H1 (cell line): ENCODE results near the gene MIER1. TPM values are rescaled to one million over a fixed set of nuclear protein-coding genes. Genes with fewer than 3 reads are reported as not detected.

Experiments used
- CTCF ChIA-PET: fragments of 300-600 bp; sonication (Branson Sonifier 250); formaldehyde crosslinking; loops from one replicate; lab custom pipeline; 2021; ENCODE audit not compliant: partially characterized antibody; lab: Charles Lee
- POLR2A ChIA-PET: fragments of 300-600 bp; sonication (Branson Sonifier 250); formaldehyde crosslinking; loops from one replicate; lab custom pipeline; 2021; ENCODE audit warnings: inconsistent platforms; ENCODE audit not compliant: partially characterized antibody; lab: Charles Lee
- DNase-seq, 2 experiments: peaks; one replicate each; pipeline versions ENCODE4 v3.0.0 to v3.0.0-alpha.2; 2010 to 2022; ENCODE audit warnings: low spot score in 2 of 2, low read depth in 1 of 2, mixed read lengths in 1 of 2
- FAIRE-seq: peaks from 2 replicates; lab custom pipeline; 2011; peaks lifted over from hg19 to GRCh38; lab: Jason Lieb, UNC
- H2AFZ ChIP-seq: 2 replicates; pipeline ENCODE4 v1.8.1; 2012; ENCODE audit warnings: low read length, inconsistent platforms
- H2AK5ac ChIP-seq: 2 replicates; pipeline ENCODE4 v1.6.1; 2013; ENCODE audit warnings: low read depth, low read length
- H2BK120ac ChIP-seq: replicated peaks from 2 replicates; pipeline ENCODE3; 2013; ENCODE audit warnings: low read depth, low read length, inconsistent platforms
- H2BK12ac ChIP-seq: 2 replicates; pipeline ENCODE4 v1.6.1; 2013; ENCODE audit warnings: low read depth, low read length
- H2BK15ac ChIP-seq: 2 replicates; pipeline ENCODE4 v1.6.1; 2013; ENCODE audit warnings: low read length
- H2BK20ac ChIP-seq: 2 replicates; pipeline ENCODE4 v1.6.1; 2013; ENCODE audit warnings: low read length
- H2BK5ac ChIP-seq: 2 replicates; pipeline ENCODE4 v1.6.1; 2013; ENCODE audit warnings: low read depth, low read length
- H3K14ac ChIP-seq: 2 replicates; pipeline ENCODE4 v1.6.1; 2013; ENCODE audit warnings: inconsistent platforms; ENCODE audit not compliant: insufficient read length
- H3K18ac ChIP-seq: 2 replicates; pipeline ENCODE4 v1.6.1; 2013; ENCODE audit warnings: low read length; ENCODE audit errors: extremely low read depth
- H3K23ac ChIP-seq: 2 replicates; pipeline ENCODE4 v1.6.1; 2013; ENCODE audit warnings: inconsistent platforms; ENCODE audit not compliant: insufficient read length
- H3K23me2 ChIP-seq: 2 replicates; pipeline ENCODE4 v1.6.1; 2013; ENCODE audit warnings: low read depth, low read length
- H3K27ac ChIP-seq: 2 replicates; pipeline ENCODE4 v1.6.1; 2011; ENCODE audit warnings: low read depth, low read length, inconsistent platforms
- H3K27me3 ChIP-seq, 4 experiments: replicated peaks in 1 of 4; 1 replicate in 1 of 4; 2 replicates in 3 of 4; pipeline versions ENCODE4 v1.6.1 to v1.8.1; 2011 to 2013; ENCODE audit warnings: low read length in 3 of 4, mild to moderate bottlenecking in 3 of 4, inconsistent platforms in 2 of 4, mixed read lengths in 2 of 4, moderate library complexity in 1 of 4; ENCODE audit not compliant: control insufficient read depth in 3 of 4, insufficient read depth in 3 of 4; ENCODE audit errors: extremely low read depth in 1 of 4
- H3K36me3 ChIP-seq, 4 experiments: 2 replicates each; pipeline versions ENCODE4 v1.6.1 to v1.8.1; 2011 to 2013; ENCODE audit warnings: mild to moderate bottlenecking in 4 of 4, low read length in 3 of 4, moderate library complexity in 2 of 4, control low read depth in 1 of 4, inconsistent platforms in 1 of 4; ENCODE audit not compliant: insufficient read depth in 4 of 4, control insufficient read depth in 2 of 4
- H3K4ac ChIP-seq: replicated peaks from 2 replicates; pipeline ENCODE3; 2013; ENCODE audit warnings: low read length, low read depth, mixed read lengths, inconsistent platforms; ENCODE audit not compliant: insufficient read length
- H3K4me1 ChIP-seq, 4 experiments: replicated peaks in 1 of 4; 1 replicate in 1 of 4; 2 replicates in 3 of 4; pipeline versions ENCODE4 v1.6.1 to v1.8.1; 2011 to 2013; ENCODE audit warnings: low read length in 3 of 4, inconsistent platforms in 2 of 4, mixed read lengths in 1 of 4; ENCODE audit not compliant: insufficient read depth in 4 of 4, control insufficient read depth in 3 of 4
- H3K4me2 ChIP-seq, 2 experiments: 2 replicates each; pipeline versions ENCODE4 v1.6.1 to v1.8.1; 2011 to 2013; ENCODE audit warnings: low read depth in 2 of 2, low read length in 2 of 2, control low read depth in 1 of 2, inconsistent platforms in 1 of 2, mild to moderate bottlenecking in 1 of 2; ENCODE audit not compliant: insufficient read depth in 1 of 2
- H3K4me3 ChIP-seq, 4 experiments: fragments of 200-600, 300-600 bp in 1 of 4; sonication (generic), shearing (Covaris generic), sonication (Bioruptor Twin) in 1 of 4; 2 replicates each; pipeline versions ENCODE4 v1.5.1 to v1.8.1; 2011 to 2016; ENCODE audit warnings: low read length in 4 of 4, low read depth in 3 of 4, control low read depth in 2 of 4, inconsistent platforms in 2 of 4, mild to moderate bottlenecking in 2 of 4, mixed read lengths in 1 of 4, moderate library complexity in 1 of 4; ENCODE audit not compliant: insufficient read depth in 2 of 4; ENCODE audit errors: extremely low read depth in 1 of 4
- H3K56ac ChIP-seq: replicated peaks from 2 replicates; pipeline ENCODE3; 2013; ENCODE audit warnings: low read depth, mild to moderate bottlenecking, mixed read lengths, low read length, inconsistent platforms; ENCODE audit not compliant: insufficient read length
- H3K79me1 ChIP-seq: 2 replicates; pipeline ENCODE4 v1.6.1; 2013; ENCODE audit warnings: low read depth, low read length, control low read depth
- H3K79me2 ChIP-seq, 2 experiments: 2 replicates each; pipeline versions ENCODE4 v1.6.1 to v1.8.1; 2012 to 2013; ENCODE audit warnings: low read length in 2 of 2, mild to moderate bottlenecking in 2 of 2, inconsistent platforms in 1 of 2; ENCODE audit not compliant: insufficient read depth in 2 of 2, control insufficient read depth in 1 of 2
- H3K9ac ChIP-seq, 4 experiments: replicated peaks in 1 of 4; 1 replicate in 1 of 4; 2 replicates in 3 of 4; pipeline versions ENCODE4 v1.6.1 to v1.8.1; 2011 to 2013; ENCODE audit warnings: low read depth in 3 of 4, low read length in 3 of 4, control low read depth in 2 of 4, mild to moderate bottlenecking in 2 of 4, moderate library complexity in 2 of 4, inconsistent platforms in 1 of 4; ENCODE audit errors: extremely low read depth in 1 of 4
- H3K9me3 ChIP-seq, 2 experiments: 2 replicates each; pipeline versions ENCODE4 v1.6.1 to v1.8.1; 2012 to 2013; ENCODE audit warnings: mild to moderate bottlenecking in 2 of 2, moderate library complexity in 2 of 2, control low read depth in 1 of 2, inconsistent platforms in 1 of 2, low read depth in 1 of 2, low read length in 1 of 2, mixed read lengths in 1 of 2; ENCODE audit not compliant: insufficient read depth in 2 of 2
- H4K20me1 ChIP-seq, 2 experiments: replicated peaks in 1 of 2; 2 replicates each; pipeline versions ENCODE3 to v1.8.1; 2011 to 2013; ENCODE audit warnings: inconsistent platforms in 2 of 2, low read length in 2 of 2, mild to moderate bottlenecking in 1 of 2; ENCODE audit not compliant: insufficient read depth in 2 of 2, control insufficient read depth in 1 of 2
- H4K5ac ChIP-seq: 2 replicates; pipeline ENCODE4 v1.6.1; 2013; ENCODE audit warnings: low read length, low read depth, mixed read lengths, inconsistent platforms; ENCODE audit not compliant: insufficient read length
- H4K8ac ChIP-seq: 2 replicates; pipeline ENCODE4 v1.8.0; 2013; ENCODE audit warnings: mild to moderate bottlenecking, moderate library complexity, low read length, inconsistent platforms; ENCODE audit not compliant: insufficient read depth; ENCODE audit errors: extremely low read depth
- H4K91ac ChIP-seq: replicated peaks from 2 replicates; pipeline ENCODE3; 2013; ENCODE audit warnings: low read length, mixed read lengths, inconsistent platforms; ENCODE audit not compliant: insufficient read length
- CBX5 ChIP-seq: fragments of 300-800, 300-1000 bp; sonication (generic); IDR thresholded peaks from 2 replicates; pipeline ENCODE4 v1.7.1; 2016; ENCODE audit warnings: antibody characterized with exemption, low read length, low read depth
- CTBP2 ChIP-seq: IDR thresholded peaks from 2 replicates; pipeline ENCODE4 v1.7.0; 2011; ENCODE audit warnings: borderline replicate concordance, mild to moderate bottlenecking, moderate library complexity, mixed read lengths, low read length; ENCODE audit not compliant: insufficient read depth, insufficient read length
- GTF2F1 ChIP-seq: IDR thresholded peaks from 2 replicates; pipeline ENCODE4 v1.6.1; 2012; ENCODE audit warnings: low read depth, low read length, improper control_type of control experiment, borderline replicate concordance
- KDM1A ChIP-seq: fragments of 200-600, 300-600 bp; sonication (generic); IDR thresholded peaks from 2 replicates; pipeline ENCODE4 v1.7.1; 2016; ENCODE audit warnings: mild to moderate bottlenecking, low read length, borderline replicate concordance
- PHF8 ChIP-seq: fragments of 200-600 bp; sonication (generic); conservative IDR thresholded peaks from 2 replicates; pipeline ENCODE4 v1.7.1; 2012; ENCODE audit warnings: low read depth, mild to moderate bottlenecking, inconsistent platforms, low read length, moderate library complexity
- RXRA ChIP-seq: IDR thresholded peaks from 2 replicates; pipeline ENCODE4 v1.6.1; 2011; ENCODE audit warnings: low read depth, mild to moderate bottlenecking, low read length, moderate library complexity; ENCODE audit not compliant: insufficient read depth
- SIRT6 ChIP-seq: IDR thresholded peaks from one replicate; pipeline ENCODE4 v1.7.1; 2012; ENCODE audit warnings: low read length, inconsistent platforms
- SUZ12 ChIP-seq: fragments of 200-600 bp; sonication (generic); IDR thresholded peaks from 2 replicates; pipeline ENCODE4 v1.6.1; 2012; ENCODE audit warnings: mild to moderate bottlenecking, inconsistent platforms, low read length, moderate library complexity, mixed read lengths
- TAF7 ChIP-seq: optimal IDR thresholded peaks from 2 replicates; pipeline ENCODE3; 2011; ENCODE audit warnings: low read depth, mild to moderate bottlenecking, inconsistent platforms, low read length, moderate library complexity, borderline replicate concordance
- TBP ChIP-seq: IDR thresholded peaks from 2 replicates; pipeline ENCODE4 v1.6.1; 2011; ENCODE audit warnings: low read depth, low read length, improper control_type of control experiment
- WGBS, 2 experiments: shearing (Covaris generic) in 1 of 2; methylation state at CpG; one replicate each; pipeline versions ENCODE4 v1.1.6 to v1.1.7; 2013 to 2015; ENCODE audit warnings: low lambda C conversion rate in 2 of 2, mixed read lengths in 2 of 2, inconsistent platforms in 1 of 2, low coverage in 1 of 2, missing lambda C conversion rate in 1 of 2; ENCODE audit not compliant: insufficient replicate concordance in 2 of 2, insufficient coverage in 1 of 2, insufficient read length in 1 of 2; ENCODE audit errors: extremely low coverage in 1 of 2, missing lambda C conversion rate in 1 of 2; 5-methylcytosine and 5-hydroxymethylcytosine counted together
- polyA plus RNA-seq, 7 experiments: library from polyadenylated mRNA; depleted of rRNA in 3 of 7; stranded (reverse) in 5 of 7; unstranded in 2 of 7; fragments of >200 nt in 5 of 7; fragments of 200-250 nt in 2 of 7; gene quantifications; 1 replicate in 5 of 7; 2 replicates in 1 of 7; 4 replicates in 1 of 7; pipeline versions ENCODE4 v1.2.1 to v1.2.3, GENCODE V29; 2011 to 2013; ENCODE audit warnings: missing spikeins in 2 of 7, mixed read lengths in 2 of 7
- total RNA-seq: library from RNA; stranded (reverse); fragmentation: NEBNext Ultra II Directional; extraction: Animal tissue kit (Norgen Biotek cat#: 25700); gene quantifications from 2 replicates; pipeline ENCODE4 v1.2.1, GENCODE V29; 2021
- TF ChIP-seq, protein P1 (sequence below): IDR thresholded peaks from 2 replicates; pipeline ENCODE4 v1.6.1; 2011; ENCODE audit warnings: low read length, improper control_type of control experiment

Gene MIER1
- total and polyA plus RNA-seq, 2 of the 8 experiments (the other 6 are each of a cell fraction or from before 2014, with no cell fraction given): 5.2 to 33.5 TPM

DNA sequence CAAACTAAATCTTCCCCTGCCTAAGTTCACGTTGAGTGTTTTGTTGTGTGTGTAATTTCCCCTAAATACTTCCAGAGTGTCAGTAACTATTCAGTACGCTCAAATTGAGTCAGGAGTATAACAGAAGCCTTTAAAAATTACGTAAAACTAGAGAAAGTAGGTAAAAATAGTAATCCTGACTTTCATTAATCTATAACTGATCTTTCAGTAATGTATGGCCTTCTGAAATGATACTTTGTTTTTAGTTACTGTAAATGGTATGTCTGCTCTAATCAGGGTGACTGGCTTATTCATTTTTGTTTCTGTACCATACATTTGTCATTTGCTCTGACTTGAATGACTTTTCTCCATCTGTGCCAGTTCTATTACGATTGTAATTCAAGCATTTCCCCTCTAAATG lies 29.4 kb downstream of the MIER1 start:
- Histone ChIP-seq H2BK20ac (no peak overlapping the region), H3K27me3 (no peaks in the 10 kb centered on the region), H3K4me2 (no peak overlapping the region), H2BK15ac (no peak overlapping the region), H3K9ac (no peak overlapping the region), H3K9me3 (no peaks in the 10 kb centered on the region), H4K5ac (no peak overlapping the region), H3K27ac (no peak overlapping the region), H3K4me3 (no peak overlapping the region), H3K14ac (no peak overlapping the region), H3K4me1 (no peaks in the 10 kb centered on the region), H4K20me1 (peaks cover 3 to 10% of the 10 kb centered on the region in 2 experiments), H3K4ac (no peak overlapping the region), H2AFZ (no peak overlapping the region), H4K91ac (no peak overlapping the region), H4K8ac (no peak overlapping the region), H3K18ac (no peak overlapping the region), H3K23ac (no peak overlapping the region), H2BK5ac (no peak overlapping the region), H2BK12ac (no peak overlapping the region), H3K36me3 (peaks cover 0 to 25% (median 7%) of the 10 kb centered on the region in 4 experiments; a peak in 5 of 8 replicates)
- CTCF ChIA-PET: no interaction called here
- FAIRE-seq: no peak
- POLR2A ChIA-PET: no interaction called here
- TF ChIP-seq, protein P1, sequence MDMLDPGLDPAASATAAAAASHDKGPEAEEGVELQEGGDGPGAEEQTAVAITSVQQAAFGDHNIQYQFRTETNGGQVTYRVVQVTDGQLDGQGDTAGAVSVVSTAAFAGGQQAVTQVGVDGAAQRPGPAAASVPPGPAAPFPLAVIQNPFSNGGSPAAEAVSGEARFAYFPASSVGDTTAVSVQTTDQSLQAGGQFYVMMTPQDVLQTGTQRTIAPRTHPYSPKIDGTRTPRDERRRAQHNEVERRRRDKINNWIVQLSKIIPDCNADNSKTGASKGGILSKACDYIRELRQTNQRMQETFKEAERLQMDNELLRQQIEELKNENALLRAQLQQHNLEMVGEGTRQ: no peak
- no peak for TF ChIP-seq GTF2F1
- TF ChIP-seq CBX5: no peak
- no peak for TF ChIP-seq PHF8
- no peak for TF ChIP-seq TBP
- TF ChIP-seq SUZ12: no peak
- no peak for TF ChIP-seq RXRA
- no peak for TF ChIP-seq CTBP2
- TF ChIP-seq SIRT6: no peak
- no peak for TF ChIP-seq KDM1A
- TF ChIP-seq TAF7: no peak
- TF ChIP-seq, all 59 proteins: peak for 0
- Histone ChIP-seq H3K56ac (no peak overlapping the region), H2BK120ac (no peak overlapping the region), H2AK5ac (no peak overlapping the region), H3K79me1 (no peaks in the 10 kb centered on the region; the same call in 1 of the 2 replicates), H3K79me2 (peaks cover 0 to 2% of the 10 kb centered on the region in 2 experiments; a peak in 1 of 4 replicates), H3K23me2 (no peaks in the 10 kb centered on the region)
- WGBS, 2 experiments: 93% methylated on average over 4 of the region's 4 CpGs; no CpG with 5 or more reads in 1 of the 2 experiments
- no peak for DNase-seq
